ENCODE measurements around the gene KCTD5. TPM values are rescaled to one million over a fixed set of nuclear protein-coding genes. Genes with fewer than 3 reads are reported as not detected.

KCTD5 gene
- total RNA-seq, 2 donors from 2014 or later, result 29.8 to 32.6 TPM

GRCh38 chr16:2755158-2755557 is 72.8 kb downstream of the KCTD5 start:
- peaks cover 68% of the 10 kb centered on the region for H3K36me3 Mint-ChIP-seq (ENCODE audit: low read depth)
- no peaks in the 10 kb centered on the region for H3K4me1 ChIP-seq (ENCODE audit: control insufficient read depth, insufficient read depth, low read length)
- peaks cover 10% of the 10 kb centered on the region for H3K9me3 ChIP-seq (ENCODE audit: control insufficient read depth, low read length)
- H3K27ac ChIP-seq (ENCODE audit: low read depth, low read length), result no peak overlapping the region
- peaks cover 56% of the 10 kb centered on the region for H3K36me3 ChIP-seq (ENCODE audit: control insufficient read depth, insufficient read depth, low read length)
- peak overlapping the region; percentile 94 for H3K4me3 Mint-ChIP-seq
- no peak for TF ChIP-seq CTCF (conservative IDR thresholded peaks at IDR 0.05)
- peak overlapping the region; percentile 93 for H3K9ac ChIP-seq (ENCODE audit: extremely low read depth, low read length, poor library complexity, severe bottlenecking)
- H3K9me3 Mint-ChIP-seq, result no peaks in the 10 kb centered on the region
- peaks cover 26% of the 10 kb centered on the region for H3K4me1 Mint-ChIP-seq
- H3K4me3 ChIP-seq (ENCODE audit: low read length), result peak overlapping the region; percentile 94
- DNase-seq, result no peak
- WGBS, 2 experiments (ENCODE audit: insufficient coverage in 1 of 2, insufficient read length in 1 of 2), result 76 to 81% methylated on average over 3 of the region's 3 CpGs
- H3K27me3 ChIP-seq (ENCODE audit: control insufficient read depth, insufficient read depth, low read length, poor library complexity, severe bottlenecking), result no peaks in the 10 kb centered on the region
- peak overlapping the region; percentile 97 for H3K27ac Mint-ChIP-seq
- no peaks in the 10 kb centered on the region for H3K27me3 Mint-ChIP-seq (ENCODE audit: insufficient read depth)

GRCh38 chr16:2756288-2757015 is 74.1 kb downstream of the KCTD5 start:
- Histone ChIP-seq H3K27ac (ENCODE audit: low read depth, low read length) (no peak overlapping the region), H3K9me3 (ENCODE audit: control insufficient read depth, low read length) (peaks cover 14% of the 10 kb centered on the region), H3K9ac (ENCODE audit: extremely low read depth, low read length, poor library complexity, severe bottlenecking) (no peak overlapping the region), H3K36me3 (ENCODE audit: control insufficient read depth, insufficient read depth, low read length) (peaks cover 69% of the 10 kb centered on the region), H3K4me1 (ENCODE audit: control insufficient read depth, insufficient read depth, low read length) (no peaks in the 10 kb centered on the region), H3K4me3 (ENCODE audit: low read length) (no peak overlapping the region), H3K27me3 (ENCODE audit: control insufficient read depth, insufficient read depth, low read length, poor library complexity, severe bottlenecking) (no peaks in the 10 kb centered on the region)
- H3K27me3 Mint-ChIP-seq (ENCODE audit: insufficient read depth), result no peaks in the 10 kb centered on the region
- peaks cover 4% of the 10 kb centered on the region for H3K9me3 Mint-ChIP-seq
- WGBS, 2 experiments (ENCODE audit: insufficient coverage in 1 of 2, insufficient read length in 1 of 2), result 94 to 96% methylated on average over 28 to 30 of the region's 30 CpGs
- DNase-seq, result no peak
- H3K36me3 Mint-ChIP-seq (ENCODE audit: low read depth), result peaks cover 75% of the 10 kb centered on the region
- peak overlapping the region; percentile 64 for H3K27ac Mint-ChIP-seq
- no peak for TF ChIP-seq CTCF (conservative IDR thresholded peaks at IDR 0.05)
- H3K4me3 Mint-ChIP-seq, result no peak overlapping the region
- peaks cover 22% of the 10 kb centered on the region for H3K4me1 Mint-ChIP-seq

DNA sequence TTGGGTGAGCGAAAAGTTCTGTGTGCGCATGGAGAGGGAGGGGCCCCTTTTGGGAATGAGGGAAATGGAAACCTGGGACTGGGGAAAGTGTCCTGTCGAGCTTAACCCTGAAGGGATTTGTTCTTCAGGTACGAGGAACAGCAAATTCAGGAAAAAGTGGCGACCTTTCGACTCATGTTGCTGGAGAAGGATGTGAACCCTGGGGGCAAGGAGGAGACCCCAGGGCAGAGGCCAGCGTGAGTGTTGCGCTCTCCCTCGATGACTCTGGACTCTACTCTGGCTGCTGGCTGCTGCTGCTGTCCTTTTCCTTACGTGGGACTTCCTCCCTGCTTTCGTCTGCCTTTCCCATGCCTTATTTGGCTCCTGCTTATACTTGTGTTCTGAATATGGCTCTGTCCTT is 75.0 kb downstream of the KCTD5 start:
- peaks cover 78% of the 10 kb centered on the region for H3K36me3 ChIP-seq (ENCODE audit: control insufficient read depth, insufficient read depth, low read length)
- H3K27ac ChIP-seq (ENCODE audit: low read depth, low read length), result no peak overlapping the region
- H3K27me3 ChIP-seq (ENCODE audit: control insufficient read depth, insufficient read depth, low read length, poor library complexity, severe bottlenecking), result no peaks in the 10 kb centered on the region
- TF ChIP-seq CTCF (conservative IDR thresholded peaks at IDR 0.05), result no peak
- H3K27me3 Mint-ChIP-seq (ENCODE audit: insufficient read depth), result no peaks in the 10 kb centered on the region
- H3K9me3 ChIP-seq (ENCODE audit: control insufficient read depth, low read length), result peaks cover 23% of the 10 kb centered on the region
- whole genome bisulfite sequencing, 2 experiments (ENCODE audit: insufficient coverage in 1 of 2, insufficient read length in 1 of 2), result 94 to 98% methylated on average over 9 to 11 of the region's 11 CpGs
- no peak overlapping the region for H3K4me3 ChIP-seq (ENCODE audit: low read length)
- no peak for DNase-seq
- peak overlapping the region; percentile 64 for H3K27ac Mint-ChIP-seq
- peaks cover 21% of the 10 kb centered on the region for H3K4me1 Mint-ChIP-seq
- H3K4me1 ChIP-seq (ENCODE audit: control insufficient read depth, insufficient read depth, low read length), result no peaks in the 10 kb centered on the region
- peaks cover 83% of the 10 kb centered on the region for H3K36me3 Mint-ChIP-seq (ENCODE audit: low read depth)
- no peak overlapping the region for H3K4me3 Mint-ChIP-seq
- peaks cover 13% of the 10 kb centered on the region for H3K9me3 Mint-ChIP-seq
- no peak overlapping the region for H3K9ac ChIP-seq (ENCODE audit: extremely low read depth, low read length, poor library complexity, severe bottlenecking)

Other genes with a start within 250 kb of the KCTD5 start
- gene TEDC2, start 222.4 kb upstream of the KCTD5 start, total RNA-seq, result 10 to 100 TPM; 44.0 to 57.6 TPM
- under 1 TPM; 0.48 to 0.62 TPM for gene NTN3, start 211.2 kb upstream of the KCTD5 start, total RNA-seq
- 10 to 100 TPM; 15.7 to 19.4 TPM for gene TBC1D24, start 207.4 kb upstream of the KCTD5 start, total RNA-seq
- 100 to 1,000 TPM; 176 to 180 TPM for gene ATP6V0C, start 168.6 kb upstream of the KCTD5 start, total RNA-seq
- gene AMDHD2, start 162.2 kb upstream of the KCTD5 start, total RNA-seq, result 10 to 100 TPM; 74.6 to 82.2 TPM
- gene CEMP1, start 151.1 kb upstream of the KCTD5 start, total RNA-seq, result under 1 TPM in 1 of 2 donors, not detected in 1; 0.24 TPM
- 10 to 100 TPM; 29.2 to 30.3 TPM for gene PDPK1, start 144.5 kb upstream of the KCTD5 start, total RNA-seq
- 1 to 10 TPM; 3.7 to 4.2 TPM for gene PRSS27, start 37.7 kb downstream of the KCTD5 start, total RNA-seq
- gene SRRM2, start 70.1 kb downstream of the KCTD5 start, total RNA-seq, result 100 to 1,000 TPM; 843 to 876 TPM
- gene ELOB, start 94.8 kb downstream of the KCTD5 start, total RNA-seq, result 100 to 1,000 TPM; 264 to 272 TPM
- under 1 TPM in 1 of 2 donors, not detected in 1; 0.35 TPM for gene PRSS33, start 105.0 kb downstream of the KCTD5 start, total RNA-seq
- not detected for gene PRSS41, start 115.9 kb downstream of the KCTD5 start, total RNA-seq
- not detected for gene PRSS21, start 134.7 kb downstream of the KCTD5 start, total RNA-seq
- not detected for gene ZG16B, start 147.8 kb downstream of the KCTD5 start, total RNA-seq
- 1 to 10 TPM; 5.0 to 6.2 TPM for gene PRSS22, start 175.6 kb downstream of the KCTD5 start, total RNA-seq
- gene FLYWCH2, start 200.7 kb downstream of the KCTD5 start, total RNA-seq, result 10 to 100 TPM; 30.9 to 35.5 TPM
- gene FLYWCH1, start 229.4 kb downstream of the KCTD5 start, total RNA-seq, result 10 to 100 TPM; 20.5 to 33.6 TPM